Dendritic cell treated with granulocyte-macrophage colony-stimulating factor and Interleukin-4, amounts not matched to agents 40 ng/mL and 50 ng/mL, for 4 days (primary cell): Measurements from ENCODE around the gene ZNF793.

ENCODE experiments used
- H3K27ac Mint-ChIP-seq: one replicate; pipeline ENCODE4 v1.8.0; 2022; ENCODE audit warnings: mild to moderate bottlenecking, mixed read lengths
- H3K27me3 Mint-ChIP-seq: one replicate; pipeline ENCODE4 v1.8.0; 2022; ENCODE audit warnings: mild to moderate bottlenecking, mixed read lengths
- H3K36me3 Mint-ChIP-seq: one replicate; pipeline ENCODE4 v1.8.0; 2022; ENCODE audit warnings: low read depth, mixed read lengths
- H3K4me1 Mint-ChIP-seq: one replicate; pipeline ENCODE4 v1.8.0; 2022; ENCODE audit warnings: low read depth, mixed read lengths
- H3K4me3 Mint-ChIP-seq: one replicate; pipeline ENCODE4 v1.8.0; 2022; ENCODE audit warnings: mild to moderate bottlenecking, moderate library complexity, mixed read lengths
- H3K9me3 Mint-ChIP-seq: one replicate; pipeline ENCODE4 v1.8.0; 2022; ENCODE audit warnings: mixed read lengths
- intact Hi-C: fragments of 100-400 bp; cut with micrococcal nuclease; formaldehyde crosslinking; loops from one replicate; pipeline ENCODE4 v1.15.0; 2022

Gene ZNF793

GRCh38 chr19:37511821-37512220 lies 5.1 kb downstream of the ZNF793 start:
- no peaks in the 10 kb centered on the region for H3K4me1 Mint-ChIP-seq
- intact Hi-C loops: no loop called here
- no peak overlapping the region for H3K27ac Mint-ChIP-seq
- H3K36me3 Mint-ChIP-seq: no peaks in the 10 kb centered on the region
- no peaks in the 10 kb centered on the region for H3K27me3 Mint-ChIP-seq
- H3K4me3 Mint-ChIP-seq: no peak overlapping the region
- peaks cover 56% of the 10 kb centered on the region for H3K9me3 Mint-ChIP-seq

DNA sequence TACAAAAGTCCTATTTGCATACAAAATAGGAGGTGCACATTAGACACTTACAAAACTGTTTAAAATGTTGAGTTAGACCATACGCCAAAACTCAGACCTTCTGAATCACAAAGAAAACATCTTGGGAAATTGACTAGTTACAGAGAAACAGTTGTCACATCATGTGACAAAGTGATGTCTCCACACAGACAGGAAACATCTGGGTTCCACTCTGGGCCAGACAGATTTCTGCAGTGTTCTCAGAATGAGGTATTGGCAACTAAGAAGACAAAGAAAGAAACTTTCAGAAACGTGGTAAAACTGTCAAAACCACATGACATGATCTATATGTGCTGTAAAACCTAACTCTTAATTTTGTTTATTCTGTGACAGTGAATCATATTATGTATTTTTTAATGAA lies 6.7 kb downstream of the ZNF793 start:
- Mint-ChIP-seq H3K27me3 (no peaks in the 10 kb centered on the region), H3K9me3 (peaks cover 72% of the 10 kb centered on the region), H3K4me3 (no peak overlapping the region), H3K36me3 (no peaks in the 10 kb centered on the region), H3K27ac (no peak overlapping the region), H3K4me1 (no peaks in the 10 kb centered on the region)
- intact Hi-C loops: no loop called here

DNA sequence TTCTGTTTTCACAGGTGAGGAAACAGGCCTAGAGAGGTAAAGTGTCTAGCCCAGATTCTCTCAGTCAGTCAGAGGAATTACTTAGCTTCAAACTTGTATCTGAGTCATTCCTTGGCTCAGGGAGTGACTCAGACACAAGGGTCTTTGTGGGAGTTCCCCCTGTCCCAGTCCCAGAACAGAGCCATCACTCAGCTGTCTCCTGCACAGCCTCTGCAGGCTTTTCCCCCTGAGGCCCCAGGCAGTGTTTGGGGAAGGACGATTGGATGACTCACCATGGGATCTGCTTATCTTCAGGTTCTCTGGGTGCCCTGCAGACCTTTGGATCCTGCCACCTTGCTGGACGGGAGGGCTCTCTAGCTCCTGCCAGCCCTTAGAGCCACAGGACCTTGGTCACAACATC lies 13.2 kb downstream of the ZNF793 start:
- no peaks in the 10 kb centered on the region for H3K36me3 Mint-ChIP-seq
- H3K4me1 Mint-ChIP-seq: no peaks in the 10 kb centered on the region
- H3K9me3 Mint-ChIP-seq: peaks cover 82% of the 10 kb centered on the region
- intact Hi-C loops: no loop called here
- H3K4me3 Mint-ChIP-seq: no peak overlapping the region
- no peak overlapping the region for H3K27ac Mint-ChIP-seq
- H3K27me3 Mint-ChIP-seq: no peaks in the 10 kb centered on the region

DNA sequence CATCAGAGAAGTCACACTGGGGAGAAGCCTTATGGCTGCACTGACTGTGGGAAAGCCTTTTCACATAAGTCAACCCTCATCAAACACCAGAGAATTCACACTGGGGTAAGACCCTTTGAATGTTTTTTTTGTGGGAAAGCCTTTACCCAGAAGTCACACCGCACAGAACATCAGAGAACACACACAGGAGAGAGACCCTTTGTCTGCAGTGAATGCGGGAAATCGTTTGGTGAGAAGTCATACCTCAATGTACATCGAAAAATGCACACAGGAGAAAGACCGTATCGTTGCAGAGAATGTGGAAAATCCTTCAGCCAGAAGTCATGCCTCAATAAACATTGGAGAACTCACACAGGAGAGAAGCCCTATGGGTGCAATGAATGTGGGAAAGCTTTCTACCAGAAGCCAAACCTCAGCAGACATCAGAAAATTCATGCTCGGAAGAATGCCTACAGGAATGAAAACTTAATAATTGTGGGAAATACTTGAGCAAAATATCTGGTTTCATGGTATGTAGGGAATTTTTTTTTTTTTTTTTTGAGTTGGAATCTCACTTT lies 30.7 kb downstream of the ZNF793 start:
- intact Hi-C loops: no loop called here
- Mint-ChIP-seq H3K27me3 (no peaks in the 10 kb centered on the region), H3K36me3 (no peaks in the 10 kb centered on the region), H3K27ac (no peak overlapping the region), H3K4me1 (no peaks in the 10 kb centered on the region), H3K4me3 (no peak overlapping the region), H3K9me3 (peaks cover 61% of the 10 kb centered on the region)

GRCh38 chr19:37551129-37551993 lies 44.6 kb downstream of the ZNF793 start:
- Mint-ChIP-seq H3K27ac (peak overlapping the region; percentile 71), H3K4me1 (peaks cover 13% of the 10 kb centered on the region), H3K27me3 (no peaks in the 10 kb centered on the region), H3K36me3 (peaks cover 20% of the 10 kb centered on the region), H3K4me3 (peak overlapping the region; percentile 79), H3K9me3 (peaks cover 94% of the 10 kb centered on the region)
- intact Hi-C loops: no loop called here

DNA sequence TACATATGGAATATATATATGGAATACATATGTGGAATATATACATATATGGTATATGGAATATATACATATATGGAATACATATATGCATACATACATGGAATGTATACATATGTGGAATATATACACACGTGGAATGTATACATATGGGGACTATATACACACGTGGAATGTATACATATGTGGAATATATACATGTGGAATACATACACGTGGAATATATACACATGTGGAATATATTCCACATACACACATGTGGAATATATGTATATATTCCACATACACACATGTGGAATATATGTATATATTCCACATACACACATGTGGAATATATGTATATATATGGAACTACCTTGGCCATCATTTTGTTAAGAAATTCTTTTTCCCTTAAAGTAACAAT lies 56.8 kb downstream of the ZNF793 start:
- Mint-ChIP-seq H3K27me3 (no peaks in the 10 kb centered on the region), H3K4me3 (no peak overlapping the region), H3K36me3 (peaks cover 43% of the 10 kb centered on the region), H3K4me1 (no peaks in the 10 kb centered on the region), H3K27ac (no peak overlapping the region), H3K9me3 (peaks cover 86% of the 10 kb centered on the region)
- intact Hi-C loops: no loop called here

DNA sequence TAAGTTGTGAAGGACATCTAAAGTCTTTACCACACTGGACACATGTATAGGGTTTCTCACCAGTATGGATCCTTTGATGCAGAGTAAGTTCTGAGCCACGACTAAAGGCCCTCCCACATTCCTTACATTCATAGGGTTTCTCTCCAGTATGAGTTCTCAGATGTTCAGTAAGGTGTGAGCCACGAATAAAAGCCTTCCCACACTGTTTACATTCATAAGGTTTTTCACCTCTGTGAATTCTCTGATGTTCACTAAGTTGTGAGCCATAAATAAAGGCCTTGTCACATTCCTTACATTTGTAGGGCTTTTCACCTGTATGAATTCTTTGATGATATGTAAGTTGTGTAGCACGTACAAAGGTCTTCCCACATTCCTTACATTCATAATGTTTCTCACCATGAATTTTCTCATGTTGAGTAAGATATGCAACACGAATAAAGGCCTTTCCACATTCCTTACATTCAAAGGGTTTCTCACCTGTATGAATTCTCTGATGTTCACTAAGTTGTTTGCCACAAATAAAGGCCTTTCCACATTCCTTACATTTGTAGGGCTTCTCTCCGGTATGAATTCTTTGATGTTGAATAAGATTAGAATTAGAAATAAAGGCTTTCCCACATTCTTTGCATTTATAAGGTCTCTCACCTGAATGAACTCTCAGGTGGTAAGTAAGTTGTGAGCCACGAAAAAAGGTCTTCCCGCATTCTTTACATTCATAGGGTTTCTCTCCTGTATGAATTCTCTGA lies 58.1 kb downstream of the ZNF793 start:
- H3K4me3 Mint-ChIP-seq: no peak overlapping the region
- peaks cover 86% of the 10 kb centered on the region for H3K9me3 Mint-ChIP-seq
- no peaks in the 10 kb centered on the region for H3K4me1 Mint-ChIP-seq
- peaks cover 54% of the 10 kb centered on the region for H3K36me3 Mint-ChIP-seq
- H3K27ac Mint-ChIP-seq: no peak overlapping the region
- intact Hi-C loops: no loop called here
- no peaks in the 10 kb centered on the region for H3K27me3 Mint-ChIP-seq

DNA sequence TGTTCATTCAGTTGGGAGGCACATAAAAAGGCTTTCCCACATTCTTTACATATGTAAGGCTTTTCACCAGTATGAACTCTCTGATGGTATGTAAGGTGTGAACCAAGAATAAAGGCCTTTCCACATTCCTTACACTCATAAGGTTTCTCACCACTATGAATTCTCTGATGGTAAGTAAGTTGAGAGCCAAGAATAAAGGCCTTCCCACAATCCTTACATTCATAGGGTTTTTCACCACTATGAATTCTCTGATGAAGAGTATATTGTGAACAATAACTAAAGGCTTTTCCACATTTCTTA lies 58.6 kb downstream of the ZNF793 start:
- H3K27ac Mint-ChIP-seq: no peak overlapping the region
- H3K27me3 Mint-ChIP-seq: no peaks in the 10 kb centered on the region
- no peaks in the 10 kb centered on the region for H3K4me1 Mint-ChIP-seq
- no peak overlapping the region for H3K4me3 Mint-ChIP-seq
- intact Hi-C loops: no loop called here
- H3K9me3 Mint-ChIP-seq: peaks cover 91% of the 10 kb centered on the region
- H3K36me3 Mint-ChIP-seq: peaks cover 59% of the 10 kb centered on the region

DNA sequence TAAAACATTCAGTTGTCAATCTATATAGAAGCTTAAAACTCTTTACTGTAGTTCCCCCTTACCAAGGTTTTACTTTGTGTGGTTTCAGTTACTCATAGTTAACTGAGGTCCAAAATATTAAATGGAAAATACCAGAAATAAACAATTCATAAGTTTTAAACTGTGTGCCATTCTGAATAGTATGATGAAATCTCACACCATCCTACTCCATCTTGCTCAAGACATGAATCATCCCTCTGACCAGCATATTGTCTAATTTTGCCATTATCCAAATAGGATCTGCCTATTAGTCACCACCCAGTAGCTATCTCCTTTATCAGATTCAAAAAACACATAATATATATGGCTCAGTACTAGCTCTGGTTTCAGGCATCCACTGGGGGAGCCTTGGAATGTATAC lies 65.5 kb downstream of the ZNF793 start:
- Mint-ChIP-seq H3K9me3 (peaks cover 44% of the 10 kb centered on the region), H3K4me3 (no peak overlapping the region), H3K27ac (no peak overlapping the region), H3K36me3 (peaks cover 58% of the 10 kb centered on the region), H3K27me3 (no peaks in the 10 kb centered on the region), H3K4me1 (no peaks in the 10 kb centered on the region)
- intact Hi-C loops: no loop called here

- Mint-ChIP-seq H3K36me3 (peaks cover 27% of the 10 kb centered on the region), H3K4me1 (no peaks in the 10 kb centered on the region), H3K27ac (no peak overlapping the region), H3K4me3 (no peak overlapping the region), H3K9me3 (peaks cover 48% of the 10 kb centered on the region), H3K27me3 (no peaks in the 10 kb centered on the region)
- intact Hi-C loops: no loop called here
These were observed 76.6 kb downstream of the ZNF793 start for GRCh38 chr19:37583340-37583739.
